CD14-positive monocyte (primary cell): ENCODE results near the gene ABTB2. TPM values are rescaled to one million over a fixed set of nuclear protein-coding genes. Genes with fewer than 3 reads are reported as not detected.

Experiments used
- DNase-seq, 3 donors: peaks; one replicate each; pipeline ENCODE4 v3.0.0-alpha.2; 2011 to 2022
- H2AFZ ChIP-seq: 2 replicates; pipeline ENCODE4 v1.6.0; 2012; ENCODE audit warnings: mild to moderate bottlenecking, low read depth, low read length, inconsistent platforms; ENCODE audit not compliant: insufficient read depth, poor library complexity, severe bottlenecking
- H3K27ac ChIP-seq, 2 donors: 1 replicate in 1 of 2; 2 replicates in 1 of 2; pipeline ENCODE4 v1.5.1; 2012 to 2013; ENCODE audit warnings: low read length in 2 of 2, control low read depth in 1 of 2, inconsistent platforms in 1 of 2, low read depth in 1 of 2, mild to moderate bottlenecking in 1 of 2
- H3K27me3 ChIP-seq, 2 donors: one replicate each; pipeline versions ENCODE4 v1.6.0 to v1.6.1; 2011 to 2013; ENCODE audit warnings: low read length in 2 of 2; ENCODE audit not compliant: control insufficient read depth in 2 of 2, insufficient read depth in 2 of 2
- H3K36me3 ChIP-seq, 2 donors: replicated peaks in 1 of 2; 1 replicate in 1 of 2; 2 replicates in 1 of 2; pipeline versions ENCODE4 v1.5.1 to v1.6.1; 2012 to 2013; ENCODE audit warnings: low read length in 2 of 2, control low read depth in 1 of 2, inconsistent platforms in 1 of 2, mild to moderate bottlenecking in 1 of 2; ENCODE audit not compliant: insufficient read depth in 2 of 2, control insufficient read depth in 1 of 2
- H3K4me1 ChIP-seq, 2 donors: 1 replicate in 1 of 2; 2 replicates in 1 of 2; pipeline versions ENCODE4 v1.5.1 to v1.6.1; 2012 to 2013; ENCODE audit warnings: low read length in 2 of 2, control low read depth in 1 of 2, inconsistent platforms in 1 of 2, mild to moderate bottlenecking in 1 of 2, moderate library complexity in 1 of 2; ENCODE audit not compliant: insufficient read depth in 2 of 2, control insufficient read depth in 1 of 2
- H3K4me2 ChIP-seq: replicated peaks from 2 replicates; pipeline ENCODE3; 2012; ENCODE audit warnings: low read length, moderate library complexity, mild to moderate bottlenecking; ENCODE audit not compliant: poor library complexity, severe bottlenecking; ENCODE audit errors: extremely low read depth
- H3K4me3 ChIP-seq, 3 experiments: fragments of 200-600 bp in 1 of 3; sonication (generic) in 1 of 3; replicated peaks in 1 of 3; 1 replicate in 2 of 3; 2 replicates in 1 of 3; pipeline ENCODE4 v1.5.1; 2011 to 2013; ENCODE audit warnings: low read length in 3 of 3, mild to moderate bottlenecking in 3 of 3, control low read depth in 2 of 3, low read depth in 2 of 3, inconsistent platforms in 1 of 3, moderate library complexity in 1 of 3
- H3K79me2 ChIP-seq: 2 replicates; pipeline ENCODE4 v1.6.0; 2012; ENCODE audit warnings: mild to moderate bottlenecking, control low read depth, inconsistent platforms, low read length, moderate library complexity; ENCODE audit not compliant: insufficient read depth
- H3K9ac ChIP-seq: 2 replicates; pipeline ENCODE4 v1.6.0; 2017; ENCODE audit warnings: low read length, mild to moderate bottlenecking; ENCODE audit not compliant: insufficient read depth, poor library complexity, severe bottlenecking
- H3K9me3 ChIP-seq, 2 donors: replicated peaks in 1 of 2; 1 replicate in 1 of 2; 2 replicates in 1 of 2; pipeline versions ENCODE4 v1.5.1 to v1.6.1; 2012 to 2013; ENCODE audit warnings: low read length in 2 of 2, control low read depth in 1 of 2; ENCODE audit not compliant: control insufficient read depth in 1 of 2, insufficient read depth in 1 of 2
- H4K20me1 ChIP-seq: 2 replicates; pipeline ENCODE4 v1.6.0; 2012; ENCODE audit warnings: mild to moderate bottlenecking, low read length, control low read depth, moderate library complexity; ENCODE audit not compliant: insufficient read depth
- H3K27ac Mint-ChIP-seq, 7 donors: one replicate each; pipeline ENCODE4 v1.8.0; 2020; ENCODE audit warnings: mild to moderate bottlenecking in 7 of 7, mixed read lengths in 7 of 7, moderate library complexity in 6 of 7, inconsistent platforms in 2 of 7
- H3K27me3 Mint-ChIP-seq, 3 donors: one replicate each; pipeline ENCODE4 v1.8.0; 2021 to 2022; ENCODE audit warnings: low read depth in 3 of 3, mild to moderate bottlenecking in 3 of 3, mixed read lengths in 3 of 3, moderate library complexity in 3 of 3, inconsistent platforms in 1 of 3
- H3K36me3 Mint-ChIP-seq, 2 donors: one replicate each; pipeline ENCODE4 v1.8.0; 2020; ENCODE audit warnings: mixed read lengths in 2 of 2, inconsistent platforms in 1 of 2, mild to moderate bottlenecking in 1 of 2
- H3K4me1 Mint-ChIP-seq: one replicate; pipeline ENCODE4 v1.8.0; 2020; ENCODE audit warnings: mild to moderate bottlenecking, mixed read lengths
- H3K4me3 Mint-ChIP-seq, 2 donors: one replicate each; pipeline ENCODE4 v1.8.0; 2020; ENCODE audit warnings: mild to moderate bottlenecking in 2 of 2, mixed read lengths in 2 of 2, moderate library complexity in 1 of 2
- H3K9me3 Mint-ChIP-seq, 7 donors: one replicate each; pipeline ENCODE4 v1.8.0; 2020 to 2022; ENCODE audit warnings: mixed read lengths in 7 of 7, mild to moderate bottlenecking in 6 of 7, moderate library complexity in 6 of 7, inconsistent platforms in 2 of 7
- CTCF ChIP-seq: fragments of 200-600 bp; IDR thresholded peaks from one replicate; pipeline ENCODE4 v1.8.0; 2022; ENCODE audit warnings: antibody characterized with exemption, mild to moderate bottlenecking
- WGBS: methylation state at CpG from one replicate; pipeline ENCODE4 v1.1.5; 2013; ENCODE audit warnings: missing lambda C conversion rate; ENCODE audit not compliant: insufficient coverage; 5-methylcytosine and 5-hydroxymethylcytosine counted together
- intact Hi-C, 2 donors: fragments of 100-400 bp; cut with micrococcal nuclease; formaldehyde crosslinking; loops; one replicate each; pipeline versions ENCODE4 v1.15.0 to v1.15.1; 2023
- polyA plus RNA-seq, 3 donors: library from polyadenylated mRNA; depleted of rRNA in 1 of 3; unstranded in 2 of 3; stranded (reverse) in 1 of 3; fragments of 300-500 nt in 2 of 3; fragments of >200 nt in 1 of 3; fragmentation: Illumina TruSeq in 2 of 3; gene quantifications; 1 replicate in 2 of 3; 2 replicates in 1 of 3; pipeline ENCODE4 v1.2.3, GENCODE V29; 2012 to 2021

ABTB2 gene
- polyA plus RNA-seq, 3 donors, result 0.25 to 1.7 (median 0.26) TPM

GRCh38 chr11:34316347-34317035 is 41.3 kb downstream of the ABTB2 start:
- no peaks in the 10 kb centered on the region for H3K27me3 ChIP-seq
- Mint-ChIP-seq H3K4me1 (peaks cover 17% of the 10 kb centered on the region), H3K4me3 (no peak overlapping the region), H3K9me3 (no peaks in the 10 kb centered on the region), H3K27me3 (peaks cover 0 to 4% (median 2%) of the 10 kb centered on the region in 3 donors), H3K27ac (no peak overlapping the region), H3K36me3 (no peaks in the 10 kb centered on the region)
- peak in 1 of 3 donors; percentile 40 for DNase-seq
- H3K4me1 ChIP-seq, result peaks cover 10% of the 10 kb centered on the region in 2 donors
- no peak overlapping the region for H3K27ac ChIP-seq
- no peak for TF ChIP-seq CTCF
- no peaks in the 10 kb centered on the region for H3K79me2 ChIP-seq
- no peaks in the 10 kb centered on the region for H4K20me1 ChIP-seq
- intact Hi-C loops, result no loop called here
- H3K4me2 ChIP-seq, result no peak overlapping the region
- no peak overlapping the region for H3K9ac ChIP-seq
- WGBS, result 44% methylated on average over 5 of the region's 8 CpGs
- no peaks in the 10 kb centered on the region for H3K36me3 ChIP-seq
- H3K9me3 ChIP-seq, result no peaks in the 10 kb centered on the region
- H3K4me3 ChIP-seq, result no peak overlapping the region
- no peak overlapping the region for H2AFZ ChIP-seq

GRCh38 chr11:34315394-34315793 is 42.4 kb downstream of the ABTB2 start:
- Histone ChIP-seq H3K79me2 (no peaks in the 10 kb centered on the region), H4K20me1 (no peaks in the 10 kb centered on the region), H3K27ac (no peak overlapping the region), H3K36me3 (no peaks in the 10 kb centered on the region), H3K4me3 (no peak overlapping the region), H3K9me3 (no peaks in the 10 kb centered on the region), H3K9ac (no peak overlapping the region), H3K27me3 (no peaks in the 10 kb centered on the region), H3K4me1 (peaks cover 13 to 17% of the 10 kb centered on the region in 2 donors), H3K4me2 (no peak overlapping the region), H2AFZ (no peak overlapping the region)
- H3K4me3 Mint-ChIP-seq, result no peak overlapping the region
- 63% methylated on average over 1 of the region's 7 CpGs for WGBS
- no peaks in the 10 kb centered on the region for H3K36me3 Mint-ChIP-seq
- H3K27me3 Mint-ChIP-seq, result peaks cover 0 to 5% (median 4%) of the 10 kb centered on the region in 3 donors
- no peak for DNase-seq
- H3K27ac Mint-ChIP-seq, result peak overlapping the region in 2 of 7 donors; percentile 63 to 76
- intact Hi-C loops, result no loop called here
- TF ChIP-seq CTCF, result no peak
- H3K9me3 Mint-ChIP-seq, result no peaks in the 10 kb centered on the region
- peaks cover 21% of the 10 kb centered on the region for H3K4me1 Mint-ChIP-seq
